ENCODE results near the gene SEPTIN6. TPM values are rescaled to one million over a fixed set of nuclear protein-coding genes. Genes with fewer than 3 reads are reported as not detected.

SEPTIN6 gene
- total and polyA plus RNA-seq, 9 donors = 4.6 to 37.9 (median 13.5) TPM

GRCh38 chrX:119682019-119682989 is 10.7 kb downstream of the SEPTIN6 start:
- DNase-seq = no peak
- no peaks in the 10 kb centered on the region for H3K4me1 ChIP-seq (ENCODE audit: insufficient read depth)
- no peaks in the 10 kb centered on the region for H3K36me3 ChIP-seq
- H3K27me3 ChIP-seq = no peaks in the 10 kb centered on the region
- H3K27ac ChIP-seq = no peak overlapping the region
- no peak for TF ChIP-seq POLR2A (IDR thresholded peaks at IDR 0.05)
- TF ChIP-seq CTCF (IDR thresholded peaks at IDR 0.05) = no peak
- no peak for TF ChIP-seq EP300 (IDR thresholded peaks at IDR 0.05)
- H3K9me3 ChIP-seq = no peaks in the 10 kb centered on the region
- intact Hi-C loops (cut with DNase I) = no loop called here
- WGBS, 3 donors = 75 to 79% (median 78%) methylated on average over 15 of the region's 15 CpGs
- no peak overlapping the region for H3K4me3 ChIP-seq

DNA sequence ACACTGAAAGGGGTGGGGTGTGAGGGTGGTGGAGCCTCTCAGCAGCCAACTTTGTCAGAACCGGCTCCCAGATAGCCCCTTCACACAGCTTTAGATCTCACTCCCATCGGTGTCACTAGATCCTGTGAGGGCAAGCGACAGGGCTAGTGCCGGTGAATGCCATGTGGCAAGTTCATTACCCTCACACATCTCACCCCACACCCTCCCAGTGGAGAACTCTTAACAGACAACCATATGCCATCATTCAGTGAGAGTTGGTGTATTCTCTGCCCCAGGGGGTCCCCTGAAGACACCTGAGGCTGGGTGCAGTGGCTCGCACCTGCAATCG is 15.3 kb downstream of the SEPTIN6 start:
- no peaks in the 10 kb centered on the region for H3K4me1 ChIP-seq (ENCODE audit: insufficient read depth)
- TF ChIP-seq POLR2A (IDR thresholded peaks at IDR 0.05) = no peak
- TF ChIP-seq EP300 (IDR thresholded peaks at IDR 0.05) = no peak
- no peak for TF ChIP-seq CTCF (IDR thresholded peaks at IDR 0.05)
- no peak overlapping the region for H3K27ac ChIP-seq
- no peaks in the 10 kb centered on the region for H3K27me3 ChIP-seq
- H3K4me3 ChIP-seq = no peak overlapping the region
- intact Hi-C loops (cut with DNase I) = no loop called here
- H3K9me3 ChIP-seq = no peaks in the 10 kb centered on the region
- 81 to 92% (median 92%) methylated on average over 6 of the region's 6 CpGs for WGBS, 3 donors
- H3K36me3 ChIP-seq = no peaks in the 10 kb centered on the region
- no peak for DNase-seq

DNA sequence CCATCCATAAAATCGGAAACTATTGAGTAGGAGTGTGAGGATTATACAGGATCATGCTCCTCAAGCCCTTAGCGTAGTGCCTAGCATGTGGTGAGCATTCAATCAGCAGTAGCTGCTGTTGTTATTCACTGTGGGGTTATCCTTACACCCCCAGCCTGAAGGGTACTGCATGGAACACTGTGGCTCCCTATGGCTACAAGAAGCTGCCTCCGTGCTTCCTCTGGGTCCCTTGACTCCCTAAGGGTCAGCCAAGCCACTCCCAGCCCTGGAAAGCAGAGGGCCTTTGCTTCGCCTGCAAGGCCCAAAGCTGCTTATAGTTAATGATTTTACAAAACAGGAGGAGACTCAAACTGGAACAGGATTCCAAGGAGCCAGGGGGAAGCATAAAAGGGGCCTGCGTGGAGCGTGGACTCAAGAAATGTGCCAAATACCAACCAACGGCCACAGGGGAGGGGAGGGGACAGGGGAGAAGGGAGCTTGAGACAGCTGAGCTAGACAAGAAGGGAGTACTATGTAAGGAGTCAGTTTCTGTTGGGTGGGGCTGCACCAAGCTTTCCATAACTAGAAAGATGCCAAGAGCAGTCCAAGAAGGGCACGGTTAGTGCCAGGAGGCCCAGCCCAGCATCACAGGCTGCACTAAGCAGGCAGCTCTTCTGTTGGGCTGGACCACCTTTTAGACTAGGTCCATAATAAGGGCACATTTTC is 15.9 kb downstream of the SEPTIN6 start:
- H3K27ac ChIP-seq = no peak overlapping the region
- WGBS, 3 donors = 65 to 73% (median 72%) methylated on average over 8 of the region's 8 CpGs
- TF ChIP-seq POLR2A (IDR thresholded peaks at IDR 0.05) = no peak
- TF ChIP-seq CTCF (IDR thresholded peaks at IDR 0.05) = no peak
- no peak for TF ChIP-seq EP300 (IDR thresholded peaks at IDR 0.05)
- no peaks in the 10 kb centered on the region for H3K9me3 ChIP-seq
- no peaks in the 10 kb centered on the region for H3K27me3 ChIP-seq
- no peak for DNase-seq
- no peak overlapping the region for H3K4me3 ChIP-seq
- H3K36me3 ChIP-seq = no peaks in the 10 kb centered on the region
- no peaks in the 10 kb centered on the region for H3K4me1 ChIP-seq (ENCODE audit: insufficient read depth)
- intact Hi-C loops (cut with DNase I) = no loop called here

DNA sequence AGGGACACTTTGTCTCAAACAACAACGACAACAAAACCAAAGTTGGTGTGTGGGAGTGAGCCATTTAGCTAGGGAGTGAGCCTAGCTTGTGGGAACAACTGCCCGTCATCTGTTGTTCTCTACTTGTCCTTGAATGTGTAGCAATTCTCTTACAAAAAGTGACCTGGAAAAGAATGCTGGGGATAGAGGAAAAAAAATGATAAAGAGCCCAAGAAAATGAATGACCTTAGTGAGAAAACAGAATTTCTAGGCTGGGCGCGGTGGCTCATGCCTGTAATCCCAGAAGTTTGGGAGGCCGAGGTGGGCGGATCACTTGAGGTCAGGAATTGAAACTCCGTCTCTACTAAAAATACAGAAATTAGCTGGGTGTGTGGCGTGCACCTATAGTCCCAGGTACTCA is 19.6 kb downstream of the SEPTIN6 start:
- Histone ChIP-seq H3K9me3 (no peaks in the 10 kb centered on the region), H3K27me3 (no peaks in the 10 kb centered on the region), H3K36me3 (no peaks in the 10 kb centered on the region), H3K4me1 (ENCODE audit: insufficient read depth) (no peaks in the 10 kb centered on the region), H3K27ac (no peak overlapping the region), H3K4me3 (no peak overlapping the region)
- WGBS, 3 donors = 81 to 82% (median 81%) methylated on average over 8 of the region's 8 CpGs
- TF ChIP-seq POLR2A (IDR thresholded peaks at IDR 0.05) (no peak), CTCF (IDR thresholded peaks at IDR 0.05) (no peak)
- intact Hi-C loops (cut with DNase I) = no loop called here
- no peak for DNase-seq
